SJSA1 (cell line): ENCODE results near the gene TCOF1. TPM values are rescaled to one million over a fixed set of nuclear protein-coding genes. Genes with fewer than 3 reads are reported as not detected.
A peak's percentile ranks its signal among the peaks of the same experiment; 100 is the strongest.

Experiments
- DNase-seq, 2 experiments: peaks; one replicate each; pipeline ENCODE4 v3.0.0-alpha.2; 2015 to 2020; ENCODE audit warnings: low spot score in 2 of 2, low read depth in 1 of 2
- H3K27ac ChIP-seq: fragments of 250-450 bp; sonication (Bioruptor Pico); 2 replicates; pipeline ENCODE4 v1.5.1; 2020; ENCODE audit warnings: mild to moderate bottlenecking, moderate library complexity
- H3K27me3 ChIP-seq: fragments of 250-450 bp; sonication (Bioruptor Pico); replicated peaks from 2 replicates; pipeline ENCODE4 v1.5.1; 2020; ENCODE audit warnings: mild to moderate bottlenecking, moderate library complexity
- H3K36me3 ChIP-seq: fragments of 250-450 bp; sonication (Bioruptor Pico); 2 replicates; pipeline ENCODE4 v1.5.1; 2020; ENCODE audit warnings: mild to moderate bottlenecking
- H3K4me1 ChIP-seq: fragments of 250-450 bp; sonication (Bioruptor Pico); replicated peaks from 2 replicates; pipeline ENCODE4 v1.6.1; 2021; ENCODE audit warnings: mild to moderate bottlenecking
- H3K4me3 ChIP-seq: fragments of 250-450 bp; sonication (Bioruptor Pico); 2 replicates; pipeline ENCODE4 v1.5.1; 2020; ENCODE audit warnings: mild to moderate bottlenecking
- H3K9me3 ChIP-seq: fragments of 250-450 bp; sonication (Bioruptor Pico); replicated peaks from 2 replicates; pipeline ENCODE4 v1.5.1; 2020; ENCODE audit warnings: mild to moderate bottlenecking
- total RNA-seq: library from RNA; depleted of rRNA; stranded (reverse); fragments of >200 nt; shearing (Covaris generic); gene quantifications from 2 replicates; pipeline ENCODE4 v1.2.3, GENCODE V29; 2014

Gene TCOF1
- total RNA-seq, 1 experiment from 2014 or later, result 67.2 TPM

DNA sequence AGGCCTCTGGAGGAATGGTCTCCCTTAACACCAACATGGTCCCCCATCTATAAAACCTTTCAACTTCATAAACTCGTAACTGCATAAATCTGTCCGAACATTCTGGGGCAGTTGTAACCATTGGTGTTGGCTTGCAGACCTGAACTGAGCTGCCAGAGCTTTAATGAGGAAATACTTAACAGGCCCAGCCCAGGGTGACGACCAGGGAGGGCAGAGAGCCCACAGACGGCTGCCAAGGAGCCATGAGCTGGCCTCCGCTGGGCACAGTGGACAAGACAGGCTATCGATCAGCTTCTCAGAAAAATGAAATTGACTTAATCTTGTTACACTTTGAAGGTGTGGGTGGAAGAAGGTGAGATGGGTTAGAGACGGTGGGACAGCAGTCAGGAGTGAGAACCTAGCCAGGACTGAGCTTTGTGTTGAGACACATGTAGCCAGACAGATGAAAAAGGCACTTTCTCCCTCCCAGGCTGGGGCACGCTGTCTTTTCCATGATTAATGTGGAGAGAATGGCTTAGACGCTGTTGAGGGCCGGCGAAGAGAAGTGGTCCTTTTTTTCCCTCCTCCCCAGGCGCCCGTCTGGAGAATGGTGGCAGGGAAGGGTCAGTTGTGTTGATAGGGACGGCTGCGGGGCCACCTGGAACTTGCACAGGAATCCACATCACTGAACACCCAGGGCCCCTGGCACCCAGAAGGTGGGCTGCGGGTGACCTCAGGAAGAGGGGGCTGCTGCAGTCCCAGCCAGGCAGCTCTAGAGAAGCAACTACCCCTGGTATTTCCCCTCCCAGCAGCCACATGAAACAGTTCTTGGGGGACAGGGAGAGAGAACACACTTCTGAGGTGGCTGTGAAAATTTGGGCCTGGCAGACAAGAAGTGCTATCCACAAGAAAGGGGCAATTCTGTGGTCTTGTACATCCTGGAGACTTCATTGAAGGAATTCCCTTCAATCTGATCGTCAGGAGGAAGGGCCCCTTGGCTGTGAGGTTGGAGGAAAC, 27.3 kb upstream of the TCOF1 start:
- Histone ChIP-seq H3K27ac (no peak overlapping the region), H3K9me3 (no peaks in the 10 kb centered on the region), H3K27me3 (no peaks in the 10 kb centered on the region), H3K36me3 (no peaks in the 10 kb centered on the region), H3K4me1 (peaks cover 17% of the 10 kb centered on the region), H3K4me3 (no peak overlapping the region)
- DNase-seq, result no peak

DNA sequence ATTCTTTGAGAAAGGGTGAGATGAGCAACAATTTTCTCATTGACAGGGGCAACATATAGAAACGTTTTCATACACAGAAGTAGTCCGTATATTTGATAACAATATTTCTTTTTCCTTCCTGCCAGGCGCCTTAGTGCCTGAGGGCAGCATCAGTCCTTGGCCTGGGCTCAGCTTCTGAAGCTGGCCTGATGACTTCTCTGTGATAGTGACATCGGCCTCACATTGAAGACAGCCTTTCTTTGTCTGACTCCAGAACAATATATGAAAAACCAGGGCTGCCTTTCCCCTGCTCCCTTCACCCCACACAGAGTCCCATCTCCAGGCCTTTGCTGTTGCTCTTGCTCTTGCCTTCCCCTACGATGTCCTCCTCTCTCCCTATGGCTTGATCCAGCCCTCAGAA, 24.1 kb upstream of the TCOF1 start:
- Histone ChIP-seq H3K4me3 (no peak overlapping the region), H3K27me3 (no peaks in the 10 kb centered on the region), H3K27ac (no peak overlapping the region), H3K4me1 (peaks cover 10% of the 10 kb centered on the region), H3K9me3 (no peaks in the 10 kb centered on the region), H3K36me3 (no peaks in the 10 kb centered on the region)
- DNase-seq, result no peak

DNA sequence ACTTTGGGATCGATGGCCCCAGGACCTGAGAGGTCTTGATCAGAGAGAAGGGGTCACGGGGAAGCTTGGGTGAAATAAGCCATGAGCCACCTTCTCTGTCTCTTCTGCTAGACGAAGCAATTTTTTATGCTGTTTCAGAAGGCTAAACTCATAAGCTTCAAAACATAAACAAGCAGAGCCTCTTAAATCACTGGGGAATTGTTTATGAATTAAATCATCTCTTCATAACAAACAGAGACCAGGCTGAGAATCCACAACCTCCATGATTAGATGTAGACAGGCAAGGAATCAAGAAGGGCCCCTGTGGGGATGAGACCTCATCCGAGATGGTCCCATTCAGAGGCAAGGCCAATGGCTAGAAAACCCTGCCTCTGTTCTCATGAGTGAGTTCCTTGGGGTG, 21.7 kb upstream of the TCOF1 start:
- no peak for DNase-seq
- Histone ChIP-seq H3K9me3 (no peaks in the 10 kb centered on the region), H3K36me3 (no peaks in the 10 kb centered on the region), H3K4me1 (peaks cover 10% of the 10 kb centered on the region), H3K4me3 (no peak overlapping the region), H3K27me3 (no peaks in the 10 kb centered on the region), H3K27ac (no peak overlapping the region)

DNA sequence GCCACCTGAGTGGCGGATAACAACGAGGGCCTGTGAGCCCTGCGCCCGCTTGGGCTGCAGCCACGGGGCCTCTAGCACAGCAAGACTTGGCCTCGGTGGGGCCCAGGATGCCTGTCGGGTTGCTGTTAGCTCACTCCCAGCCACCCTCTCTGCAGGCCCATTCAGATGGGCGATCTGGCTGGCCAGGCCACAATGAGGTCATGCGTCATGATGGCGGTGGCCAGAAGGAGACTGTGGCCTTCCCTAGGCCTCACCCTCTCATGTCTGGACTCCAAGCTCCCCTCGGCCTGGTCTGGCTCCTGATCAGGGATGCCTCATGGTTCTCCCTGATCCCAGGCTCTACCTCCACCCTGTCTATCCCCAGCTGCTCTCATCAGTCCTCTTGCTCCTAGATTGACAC, 19.0 kb upstream of the TCOF1 start:
- H3K27me3 ChIP-seq, result no peaks in the 10 kb centered on the region
- peaks cover 20% of the 10 kb centered on the region for H3K4me1 ChIP-seq
- H3K36me3 ChIP-seq, result no peaks in the 10 kb centered on the region
- H3K4me3 ChIP-seq, result no peak overlapping the region
- no peak for DNase-seq
- no peaks in the 10 kb centered on the region for H3K9me3 ChIP-seq
- no peak overlapping the region for H3K27ac ChIP-seq

DNA sequence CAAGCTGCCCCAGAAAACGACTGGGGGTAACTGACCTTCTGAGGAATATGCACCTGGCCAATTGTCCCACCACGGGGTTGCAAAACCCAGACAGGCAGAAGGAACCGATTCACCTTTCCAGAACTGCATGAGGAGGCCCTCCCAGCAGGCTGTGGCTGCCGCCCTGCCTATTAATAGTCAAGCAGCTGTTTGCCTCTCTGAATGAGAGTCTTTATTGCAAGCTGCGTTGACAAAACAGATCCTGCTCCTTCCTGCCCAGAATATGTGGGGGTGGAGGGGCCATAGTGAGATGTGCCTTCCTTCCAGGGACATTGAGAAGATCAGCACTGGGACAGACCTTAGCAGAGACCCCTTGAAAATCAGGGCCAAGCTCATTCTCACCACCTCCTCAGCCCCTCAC, 18.3 kb upstream of the TCOF1 start:
- Histone ChIP-seq H3K27ac (no peak overlapping the region), H3K27me3 (no peaks in the 10 kb centered on the region), H3K4me1 (peaks cover 20% of the 10 kb centered on the region), H3K4me3 (no peak overlapping the region), H3K9me3 (no peaks in the 10 kb centered on the region), H3K36me3 (no peaks in the 10 kb centered on the region)
- DNase-seq, result no peak

DNA sequence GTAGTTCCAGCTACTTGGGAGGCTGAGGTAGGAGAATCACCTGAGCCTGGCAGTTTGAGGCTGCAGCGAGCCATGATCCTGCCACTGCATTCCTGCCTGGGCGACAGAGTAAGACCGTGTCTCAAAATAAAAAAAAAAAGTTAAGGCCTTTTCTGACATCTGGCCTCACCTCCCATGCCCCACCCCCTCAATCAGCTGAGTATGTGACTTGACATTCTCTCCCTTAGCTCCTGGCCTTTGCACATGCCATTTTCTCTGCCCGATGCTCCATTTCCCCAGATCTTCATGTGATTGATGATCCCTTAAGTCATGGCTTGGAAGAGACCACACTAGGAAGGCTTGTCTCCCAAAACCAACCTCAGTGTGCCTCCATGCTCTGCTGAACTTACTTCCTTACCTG, 17.7 kb upstream of the TCOF1 start:
- no peak for DNase-seq
- Histone ChIP-seq H3K36me3 (no peaks in the 10 kb centered on the region), H3K4me3 (no peak overlapping the region), H3K27me3 (no peaks in the 10 kb centered on the region), H3K9me3 (no peaks in the 10 kb centered on the region), H3K27ac (no peak overlapping the region), H3K4me1 (peaks cover 20% of the 10 kb centered on the region)

DNA sequence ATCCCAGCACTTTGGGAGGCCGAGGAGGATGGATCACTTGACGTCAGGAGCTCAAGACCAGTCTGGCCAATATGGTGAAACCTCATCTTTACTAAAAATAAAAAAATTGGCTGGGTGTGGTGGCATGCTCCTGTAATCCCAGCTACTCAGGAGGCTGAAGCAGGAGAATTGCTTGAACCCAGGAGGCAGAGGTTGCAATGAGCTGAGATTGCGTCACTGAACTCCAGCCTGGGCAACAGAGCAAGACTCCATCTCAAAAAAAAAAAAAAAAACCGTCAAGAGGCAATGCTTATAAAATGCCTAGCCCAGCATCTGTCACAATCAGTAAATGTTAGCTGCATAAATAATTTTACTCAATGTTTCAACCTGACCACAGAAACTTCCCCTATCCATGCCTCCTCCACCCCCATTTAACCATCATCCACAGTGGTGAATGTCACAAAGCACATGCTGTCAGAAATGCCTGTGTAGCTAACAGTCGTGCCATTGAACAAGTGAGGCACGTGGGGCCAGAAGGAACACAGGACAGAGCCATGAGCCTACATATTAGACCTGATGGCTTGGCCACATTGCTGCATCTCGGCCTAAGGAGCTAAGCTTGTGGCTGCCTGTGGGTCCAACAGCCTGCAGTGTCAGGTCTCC, 16.8 kb upstream of the TCOF1 start:
- Histone ChIP-seq H3K27ac (no peak overlapping the region), H3K4me1 (peaks cover 16% of the 10 kb centered on the region), H3K4me3 (no peak overlapping the region), H3K36me3 (no peaks in the 10 kb centered on the region), H3K9me3 (no peaks in the 10 kb centered on the region), H3K27me3 (no peaks in the 10 kb centered on the region)
- DNase-seq, result no peak

DNA sequence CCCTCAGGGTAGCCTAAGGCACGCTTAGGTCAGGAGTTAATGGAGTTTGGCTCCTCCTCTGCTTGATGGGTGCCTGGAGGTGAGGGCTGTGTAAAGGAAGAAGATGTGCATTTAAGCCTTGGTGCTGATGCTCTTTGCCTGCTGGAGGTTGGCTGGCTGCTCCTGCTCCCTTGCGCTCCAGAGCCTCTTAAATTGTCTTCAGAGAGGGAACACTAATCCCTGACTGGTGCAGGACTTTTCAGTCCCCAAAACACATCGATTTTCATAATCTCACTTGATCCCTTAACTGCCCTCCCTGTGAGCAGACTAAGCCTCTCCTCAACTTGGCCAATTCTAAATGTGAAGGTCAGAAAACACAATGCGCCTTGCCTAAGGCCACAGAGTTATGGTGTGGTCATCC, 16.2 kb upstream of the TCOF1 start:
- Histone ChIP-seq H3K4me1 (peaks cover 10% of the 10 kb centered on the region; the same call in 1 of the 2 replicates), H3K36me3 (no peaks in the 10 kb centered on the region), H3K27me3 (no peaks in the 10 kb centered on the region), H3K4me3 (no peak overlapping the region), H3K9me3 (no peaks in the 10 kb centered on the region), H3K27ac (no peak overlapping the region)
- DNase-seq, result no peak

DNA sequence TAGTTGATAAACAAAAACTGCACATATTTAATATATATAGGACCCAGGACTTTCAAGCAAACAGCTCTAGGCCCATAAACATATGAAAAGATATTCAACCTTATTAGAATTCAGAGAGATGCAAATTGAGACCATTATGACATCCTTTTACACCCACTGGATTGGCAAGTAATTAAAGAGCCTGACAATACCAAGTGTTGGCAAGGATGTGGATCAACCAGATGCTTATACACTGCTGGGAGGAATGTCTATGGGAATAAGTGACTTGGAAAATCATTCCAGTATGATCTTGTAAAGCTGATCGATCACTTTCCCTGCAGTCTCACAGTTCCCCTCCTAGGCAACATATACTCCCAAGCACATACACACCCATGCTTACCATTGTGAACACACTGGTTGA, 15.5 kb upstream of the TCOF1 start:
- Histone ChIP-seq H3K4me3 (no peak overlapping the region), H3K36me3 (no peaks in the 10 kb centered on the region), H3K27me3 (no peaks in the 10 kb centered on the region), H3K27ac (no peak overlapping the region), H3K9me3 (no peaks in the 10 kb centered on the region), H3K4me1 (peaks cover 10% of the 10 kb centered on the region; the same call in 1 of the 2 replicates)
- DNase-seq, result no peak

DNA sequence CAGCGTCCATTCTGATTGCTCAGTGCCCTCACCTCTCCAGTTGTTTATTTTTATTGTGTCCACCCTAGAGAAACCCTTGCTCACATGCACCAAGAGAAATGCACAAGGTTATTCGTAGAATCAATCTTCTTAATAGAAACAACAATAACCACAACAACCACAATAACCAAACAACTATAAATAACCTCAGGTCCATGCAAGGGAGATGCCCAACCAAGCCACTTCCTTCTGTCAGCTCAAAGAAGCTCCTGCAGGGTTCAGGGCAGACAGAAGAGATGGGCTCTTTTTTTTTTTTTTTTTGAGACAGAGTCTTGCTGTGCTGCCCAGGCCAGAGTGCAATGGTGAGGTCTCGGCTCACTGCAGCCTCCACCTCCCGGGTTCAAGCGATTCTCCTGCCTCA, 14.9 kb upstream of the TCOF1 start:
- no peak overlapping the region for H3K27ac ChIP-seq
- no peak overlapping the region for H3K4me3 ChIP-seq
- H3K4me1 ChIP-seq, result peaks cover 10% of the 10 kb centered on the region; the same call in 1 of the 2 replicates
- H3K9me3 ChIP-seq, result no peaks in the 10 kb centered on the region
- no peaks in the 10 kb centered on the region for H3K27me3 ChIP-seq
- no peaks in the 10 kb centered on the region for H3K36me3 ChIP-seq
- DNase-seq, result peak in 1 of 2 experiments; percentile 55

DNA sequence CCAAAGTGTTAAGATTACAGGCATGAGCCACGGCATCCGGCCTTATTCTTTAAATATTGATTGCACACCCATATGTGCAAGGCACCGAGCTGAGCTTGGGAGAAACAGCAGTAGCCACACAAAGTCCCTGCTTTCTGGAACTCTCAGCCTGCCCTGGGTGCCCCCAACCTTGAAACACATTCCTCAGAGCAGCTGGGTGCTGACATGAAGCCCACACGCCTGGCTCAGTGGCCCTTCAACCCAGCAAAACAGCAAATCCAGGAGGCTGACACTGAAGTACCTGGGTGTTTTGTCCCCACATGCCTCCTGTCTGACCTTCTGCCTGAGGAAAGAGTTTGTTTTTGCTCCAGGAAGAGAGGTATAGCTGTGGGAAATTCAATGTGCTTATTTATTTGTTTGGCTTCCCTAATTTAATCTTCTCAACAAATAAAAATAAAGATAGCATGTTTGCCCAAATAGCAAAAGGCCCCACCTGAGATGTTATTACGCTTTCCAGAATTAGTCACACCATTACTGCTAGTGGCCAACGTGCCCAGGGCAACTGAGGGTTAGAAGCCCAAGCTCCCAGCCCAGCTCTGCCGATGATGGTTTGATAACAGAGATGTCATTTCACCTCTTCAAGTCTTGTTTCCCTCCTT, 13.4 kb upstream of the TCOF1 start:
- no peak for DNase-seq
- Histone ChIP-seq H3K9me3 (no peaks in the 10 kb centered on the region), H3K27me3 (no peaks in the 10 kb centered on the region), H3K36me3 (no peaks in the 10 kb centered on the region), H3K27ac (no peak overlapping the region), H3K4me1 (peaks cover 13% of the 10 kb centered on the region), H3K4me3 (no peak overlapping the region)

DNA sequence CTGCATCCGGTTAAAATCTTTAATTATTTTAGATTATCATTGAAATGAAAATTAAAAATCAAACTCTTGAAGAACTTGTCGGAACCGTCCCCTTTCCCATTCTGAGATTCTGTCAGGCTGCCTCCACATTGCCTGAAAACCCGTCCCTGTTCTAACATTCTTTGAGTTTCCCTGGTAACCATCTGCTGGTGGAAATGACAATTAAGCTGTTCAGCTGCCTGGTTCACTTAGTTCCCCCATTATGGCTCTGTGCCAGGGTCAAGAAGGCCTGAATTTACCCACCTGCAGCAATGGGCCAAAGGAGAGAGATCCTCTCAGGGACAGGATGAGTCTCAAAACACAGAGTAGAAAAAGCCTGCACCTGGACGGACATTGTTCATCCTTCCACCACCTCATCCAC, 11.8 kb upstream of the TCOF1 start:
- DNase-seq, result no peak

DNA sequence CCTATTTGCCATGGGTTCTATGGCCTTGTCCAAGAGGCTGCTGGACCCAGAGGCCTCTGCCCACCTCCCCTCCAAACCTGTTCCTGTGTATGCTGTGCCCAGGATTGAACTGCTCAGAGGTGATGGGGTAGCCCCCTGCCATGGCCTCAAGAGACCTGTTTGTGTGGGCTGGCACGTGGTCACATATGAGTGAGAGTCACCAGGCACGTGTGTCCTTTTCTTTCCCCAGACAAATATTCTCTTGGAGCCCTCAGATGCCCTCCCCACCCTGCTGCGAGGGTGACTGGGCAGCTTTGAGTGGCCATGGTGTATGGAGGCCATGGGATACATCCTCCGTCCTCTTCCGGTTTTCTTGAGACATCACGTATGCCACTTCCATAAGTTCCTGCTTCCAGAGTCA, 10.9 kb upstream of the TCOF1 start:
- no peak overlapping the region for H3K27ac ChIP-seq
- no peaks in the 10 kb centered on the region for H3K27me3 ChIP-seq
- H3K4me1 ChIP-seq, result peaks cover 21% of the 10 kb centered on the region
- no peak for DNase-seq
- no peaks in the 10 kb centered on the region for H3K9me3 ChIP-seq
- no peaks in the 10 kb centered on the region for H3K36me3 ChIP-seq
- H3K4me3 ChIP-seq, result no peak overlapping the region

More for the DNA sequence above, 11.8 kb upstream of the TCOF1 start:
- Histone ChIP-seq H3K27me3 (no peaks in the 10 kb centered on the region), H3K4me3 (no peak overlapping the region), H3K36me3 (no peaks in the 10 kb centered on the region), H3K4me1 (peaks cover 18% of the 10 kb centered on the region), H3K27ac (no peak overlapping the region), H3K9me3 (no peaks in the 10 kb centered on the region)

DNA sequence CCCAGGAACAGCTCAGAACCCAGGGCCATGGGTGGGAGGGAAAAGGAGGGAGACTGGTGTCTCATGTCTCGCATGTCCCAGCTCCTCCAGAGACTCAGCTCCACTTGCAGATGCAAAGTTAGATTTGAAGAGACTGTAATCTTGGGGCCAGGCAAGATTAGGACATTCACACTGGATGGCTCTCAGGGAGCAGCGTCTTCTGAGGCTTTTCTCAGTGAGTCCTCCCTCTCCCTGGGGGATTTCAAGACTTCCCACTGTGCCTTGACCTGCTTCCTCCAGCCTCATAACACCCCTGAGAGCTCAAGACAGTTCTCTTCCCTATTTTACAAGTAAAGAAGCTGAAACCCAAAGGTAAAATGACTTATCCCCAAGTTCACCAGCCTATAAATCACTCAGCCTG, 10.5 kb upstream of the TCOF1 start:
- DNase-seq, result no peak
- no peaks in the 10 kb centered on the region for H3K9me3 ChIP-seq
- H3K4me1 ChIP-seq, result peaks cover 21% of the 10 kb centered on the region
- H3K36me3 ChIP-seq, result no peaks in the 10 kb centered on the region
- H3K27ac ChIP-seq, result no peak overlapping the region
- H3K27me3 ChIP-seq, result no peaks in the 10 kb centered on the region
- H3K4me3 ChIP-seq, result no peak overlapping the region
